Mammary epithelial cell (primary cell): ENCODE results near the gene SEC23A.

Source experiments
- EZH2 ChIP-seq: IDR thresholded peaks from 2 replicates; pipeline ENCODE4 v1.6.1; 2012; ENCODE audit warnings: low read length, inconsistent platforms, borderline replicate concordance
- TF ChIP-seq, protein P1 (sequence below), 2 donors: IDR thresholded peaks in 1 of 2; conservative IDR thresholded peaks in 1 of 2; 2 replicates each; pipeline ENCODE4 v1.5.1; 2011 to 2012; ENCODE audit warnings: inconsistent platforms in 2 of 2, low read length in 2 of 2, mild to moderate bottlenecking in 2 of 2, control low read depth in 1 of 2, low read depth in 1 of 2; ENCODE audit not compliant: insufficient read depth in 1 of 2; ENCODE audit errors: extremely low read depth in 1 of 2

DNA sequence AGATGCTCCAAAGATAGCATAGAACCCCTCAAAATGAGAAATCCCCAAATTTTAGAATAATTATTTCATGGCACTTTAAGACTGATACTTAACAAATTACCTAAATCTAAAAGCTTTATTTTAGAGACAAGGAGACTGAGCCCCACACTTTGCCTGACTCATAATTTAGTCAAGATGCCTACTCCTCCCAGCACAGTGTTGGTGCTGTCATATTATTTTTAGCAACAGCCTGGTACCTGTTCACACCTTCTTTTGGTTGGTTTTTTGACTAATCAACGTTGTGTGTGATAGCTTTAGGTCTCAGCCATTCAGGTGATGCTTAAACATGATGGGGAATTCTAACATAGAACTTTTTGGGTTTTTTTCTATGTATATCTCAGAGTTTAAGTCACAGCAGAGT, 120.2 kb downstream of the SEC23A start:
- TF ChIP-seq, protein P1, sequence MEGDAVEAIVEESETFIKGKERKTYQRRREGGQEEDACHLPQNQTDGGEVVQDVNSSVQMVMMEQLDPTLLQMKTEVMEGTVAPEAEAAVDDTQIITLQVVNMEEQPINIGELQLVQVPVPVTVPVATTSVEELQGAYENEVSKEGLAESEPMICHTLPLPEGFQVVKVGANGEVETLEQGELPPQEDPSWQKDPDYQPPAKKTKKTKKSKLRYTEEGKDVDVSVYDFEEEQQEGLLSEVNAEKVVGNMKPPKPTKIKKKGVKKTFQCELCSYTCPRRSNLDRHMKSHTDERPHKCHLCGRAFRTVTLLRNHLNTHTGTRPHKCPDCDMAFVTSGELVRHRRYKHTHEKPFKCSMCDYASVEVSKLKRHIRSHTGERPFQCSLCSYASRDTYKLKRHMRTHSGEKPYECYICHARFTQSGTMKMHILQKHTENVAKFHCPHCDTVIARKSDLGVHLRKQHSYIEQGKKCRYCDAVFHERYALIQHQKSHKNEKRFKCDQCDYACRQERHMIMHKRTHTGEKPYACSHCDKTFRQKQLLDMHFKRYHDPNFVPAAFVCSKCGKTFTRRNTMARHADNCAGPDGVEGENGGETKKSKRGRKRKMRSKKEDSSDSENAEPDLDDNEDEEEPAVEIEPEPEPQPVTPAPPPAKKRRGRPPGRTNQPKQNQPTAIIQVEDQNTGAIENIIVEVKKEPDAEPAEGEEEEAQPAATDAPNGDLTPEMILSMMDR (conservative IDR thresholded peaks at IDR 0.05 in 1 of 2, IDR thresholded peaks at IDR 0.05 in 1 of 2; ENCODE audit: extremely low read depth in 1 of 2, insufficient read depth in 1 of 2, low read depth in 1 of 2, low read length in 2 of 2), result no peak
- TF ChIP-seq EZH2, result no peak
